ENCODE data around the gene PLEKHM2. TPM values are rescaled to one million over a fixed set of nuclear protein-coding genes. Genes with fewer than 3 reads are reported as not detected.

PLEKHM2 gene
- total RNA-seq, 1 experiment from 2014 or later, result 51.5 TPM

DNA sequence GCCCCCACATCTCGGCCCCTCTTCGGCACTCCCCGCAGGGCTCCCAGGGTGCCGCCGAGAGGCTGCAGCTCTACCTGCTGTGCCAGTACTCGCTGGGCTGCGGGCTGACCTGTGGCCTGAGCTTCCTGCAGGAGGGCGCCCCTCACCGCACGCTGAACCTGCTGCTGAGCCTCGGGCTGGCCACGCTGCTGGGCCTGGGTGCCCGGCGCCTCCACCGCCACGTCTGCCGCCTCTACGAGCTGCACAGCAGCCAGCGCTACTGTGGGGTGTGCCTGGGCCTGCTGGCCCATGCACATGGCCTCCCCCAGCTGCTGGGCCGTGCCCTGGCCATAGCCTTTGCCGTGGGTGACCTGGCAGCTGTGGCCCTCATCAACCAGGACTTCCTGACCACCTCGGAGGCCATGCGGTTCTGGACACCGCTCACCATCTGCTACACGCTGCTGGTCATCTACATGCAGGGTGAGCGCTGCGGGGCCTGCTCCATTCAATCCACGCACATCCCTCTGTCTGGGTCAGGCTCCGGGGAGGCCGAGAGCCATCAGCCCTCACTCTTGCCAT lies 60.1 kb downstream of the PLEKHM2 start:
- TF ChIP-seq CTCF (IDR thresholded peaks at IDR 0.05; ENCODE audit: unreplicated experiment), result no peak
- Mint-ChIP-seq H3K4me1 (ENCODE audit: insufficient read depth, unreplicated experiment) (peaks cover 7% of the 10 kb centered on the region), H3K27me3 (ENCODE audit: insufficient read depth, unreplicated experiment) (no peaks in the 10 kb centered on the region), H3K36me3 (ENCODE audit: insufficient read depth, unreplicated experiment) (no peaks in the 10 kb centered on the region), H3K4me3 (ENCODE audit: unreplicated experiment) (no peak overlapping the region), H3K27ac (ENCODE audit: low read depth, unreplicated experiment) (no peak overlapping the region), H3K9me3 (ENCODE audit: unreplicated experiment) (no peaks in the 10 kb centered on the region)
- DNase-seq (ENCODE audit: unreplicated experiment), result no peak
- POLR2A ChIA-PET, result no interaction called here
- CTCF ChIA-PET, result interaction anchor here (0.6 kb wide), 1 partner anchor 9 kb away, joined by 3 read pairs; no protein-coding TSS in a partner anchor
- intact Hi-C loops (cut with micrococcal nuclease), result no loop called here
- no TSS peak for BruUV-seq (replicated peaks)

DNA sequence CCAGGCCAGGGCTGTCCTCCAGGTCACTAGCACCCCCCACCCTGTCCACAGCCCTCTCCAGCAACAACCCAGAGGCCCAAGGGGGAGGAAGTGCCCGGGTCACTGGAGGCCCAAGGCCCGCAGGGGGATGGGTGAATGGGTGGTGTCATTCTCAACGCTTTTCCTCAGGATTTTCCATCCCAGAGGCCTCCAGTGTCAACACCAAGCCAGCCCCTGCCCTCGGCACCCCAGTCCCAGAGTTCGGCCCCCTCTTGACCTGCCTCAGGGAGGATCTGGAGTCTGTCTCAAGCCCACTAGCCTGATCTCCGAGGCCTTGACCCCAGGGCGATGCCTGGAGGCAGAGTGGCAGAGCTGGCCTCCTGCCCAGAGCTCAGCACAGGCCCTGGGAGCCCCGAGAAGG lies 63.3 kb downstream of the PLEKHM2 start:
- POLR2A ChIA-PET, result interaction anchor here (0.6 kb wide), 1 partner anchor 18 kb away, joined by 3 read pairs; no protein-coding TSS in a partner anchor
- TF ChIP-seq CTCF (IDR thresholded peaks at IDR 0.05; ENCODE audit: unreplicated experiment), result no peak
- Mint-ChIP-seq H3K27me3 (ENCODE audit: insufficient read depth, unreplicated experiment) (no peaks in the 10 kb centered on the region), H3K9me3 (ENCODE audit: unreplicated experiment) (no peaks in the 10 kb centered on the region), H3K27ac (ENCODE audit: low read depth, unreplicated experiment) (no peak overlapping the region), H3K4me3 (ENCODE audit: unreplicated experiment) (no peak overlapping the region), H3K4me1 (ENCODE audit: insufficient read depth, unreplicated experiment) (no peaks in the 10 kb centered on the region), H3K36me3 (ENCODE audit: insufficient read depth, unreplicated experiment) (no peaks in the 10 kb centered on the region)
- CTCF ChIA-PET, result no interaction called here
- DNase-seq (ENCODE audit: unreplicated experiment), result no peak
- BruUV-seq (replicated peaks), result no TSS peak
- intact Hi-C loops (cut with micrococcal nuclease), result no loop called here

- H3K27me3 Mint-ChIP-seq (ENCODE audit: insufficient read depth, unreplicated experiment), result no peaks in the 10 kb centered on the region
- no TSS peak for BruUV-seq (replicated peaks)
- CTCF ChIA-PET, result interaction anchor here (0.7 kb wide), 1 partner anchor 1699 kb away, joined by 3 read pairs; no protein-coding TSS in a partner anchor
- intact Hi-C loops (cut with micrococcal nuclease), result no loop called here
- no peak overlapping the region for H3K27ac Mint-ChIP-seq (ENCODE audit: low read depth, unreplicated experiment)
- H3K4me1 Mint-ChIP-seq (ENCODE audit: insufficient read depth, unreplicated experiment), result no peaks in the 10 kb centered on the region
- POLR2A ChIA-PET, result no interaction called here
- DNase-seq (ENCODE audit: unreplicated experiment), result no peak
- no peaks in the 10 kb centered on the region for H3K9me3 Mint-ChIP-seq (ENCODE audit: unreplicated experiment)
- no peaks in the 10 kb centered on the region for H3K36me3 Mint-ChIP-seq (ENCODE audit: insufficient read depth, unreplicated experiment)
- no peak overlapping the region for H3K4me3 Mint-ChIP-seq (ENCODE audit: unreplicated experiment)
- TF ChIP-seq CTCF (IDR thresholded peaks at IDR 0.05; ENCODE audit: unreplicated experiment), result no peak
Measured at GRCh38 chr1:15748264-15748663, 64.1 kb downstream of the PLEKHM2 start.

- no peak for TF ChIP-seq CTCF (IDR thresholded peaks at IDR 0.05; ENCODE audit: unreplicated experiment)
- no peak overlapping the region for H3K27ac Mint-ChIP-seq (ENCODE audit: low read depth, unreplicated experiment)
- DNase-seq (ENCODE audit: unreplicated experiment), result no peak
- ChIA-PET POLR2A (interaction anchor here (0.7 kb wide), 1 partner anchor 64 kb away, joined by 3 read pairs; the partner anchor contains the start of gene PLEKHM2), CTCF (interaction anchor here (0.6 kb wide), 2 partner anchors 8 to 311 kb away, joined by 3 read pairs; no protein-coding TSS in a partner anchor)
- no TSS peak for BruUV-seq (replicated peaks)
- H3K36me3 Mint-ChIP-seq (ENCODE audit: insufficient read depth, unreplicated experiment), result no peaks in the 10 kb centered on the region
- no peak overlapping the region for H3K4me3 Mint-ChIP-seq (ENCODE audit: unreplicated experiment)
- no peaks in the 10 kb centered on the region for H3K4me1 Mint-ChIP-seq (ENCODE audit: insufficient read depth, unreplicated experiment)
- intact Hi-C loops (cut with micrococcal nuclease), result no loop called here
- H3K27me3 Mint-ChIP-seq (ENCODE audit: insufficient read depth, unreplicated experiment), result no peaks in the 10 kb centered on the region
- no peaks in the 10 kb centered on the region for H3K9me3 Mint-ChIP-seq (ENCODE audit: unreplicated experiment)
Measured at GRCh38 chr1:15748690-15749398, 64.7 kb downstream of the PLEKHM2 start.

Data from MCF 10A (cell line).